ENCODE measurements around the gene SETBP1.

DNA sequence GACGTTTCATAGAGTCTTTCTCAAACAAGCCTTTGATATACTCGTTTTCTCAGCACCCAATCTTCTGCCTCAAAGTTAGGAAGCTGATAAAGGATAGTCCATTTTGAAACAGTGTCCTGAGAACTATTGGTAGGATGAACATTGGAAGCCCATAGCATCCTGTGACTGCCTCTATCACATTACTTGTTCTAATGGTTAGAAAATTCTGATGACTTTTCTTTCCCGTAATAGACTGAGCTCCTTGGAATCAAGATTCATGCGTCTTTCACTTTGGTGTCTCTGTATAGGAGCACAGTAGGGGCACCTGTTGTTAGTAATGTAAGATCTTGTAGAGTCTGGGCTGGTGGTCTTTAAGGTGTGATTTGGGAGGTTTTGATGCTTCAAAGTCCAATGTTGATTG is 87.1 kb downstream of the SETBP1 start:
- TF ChIP-seq, protein P1, sequence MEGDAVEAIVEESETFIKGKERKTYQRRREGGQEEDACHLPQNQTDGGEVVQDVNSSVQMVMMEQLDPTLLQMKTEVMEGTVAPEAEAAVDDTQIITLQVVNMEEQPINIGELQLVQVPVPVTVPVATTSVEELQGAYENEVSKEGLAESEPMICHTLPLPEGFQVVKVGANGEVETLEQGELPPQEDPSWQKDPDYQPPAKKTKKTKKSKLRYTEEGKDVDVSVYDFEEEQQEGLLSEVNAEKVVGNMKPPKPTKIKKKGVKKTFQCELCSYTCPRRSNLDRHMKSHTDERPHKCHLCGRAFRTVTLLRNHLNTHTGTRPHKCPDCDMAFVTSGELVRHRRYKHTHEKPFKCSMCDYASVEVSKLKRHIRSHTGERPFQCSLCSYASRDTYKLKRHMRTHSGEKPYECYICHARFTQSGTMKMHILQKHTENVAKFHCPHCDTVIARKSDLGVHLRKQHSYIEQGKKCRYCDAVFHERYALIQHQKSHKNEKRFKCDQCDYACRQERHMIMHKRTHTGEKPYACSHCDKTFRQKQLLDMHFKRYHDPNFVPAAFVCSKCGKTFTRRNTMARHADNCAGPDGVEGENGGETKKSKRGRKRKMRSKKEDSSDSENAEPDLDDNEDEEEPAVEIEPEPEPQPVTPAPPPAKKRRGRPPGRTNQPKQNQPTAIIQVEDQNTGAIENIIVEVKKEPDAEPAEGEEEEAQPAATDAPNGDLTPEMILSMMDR (conservative IDR thresholded peaks at IDR 0.05 in 1 of 2, IDR thresholded peaks at IDR 0.05 in 1 of 2; ENCODE audit: extremely low read depth in 1 of 2, insufficient read depth in 1 of 2, low read depth in 1 of 2, low read length in 2 of 2) = no peak
- no peak for TF ChIP-seq EZH2 (IDR thresholded peaks at IDR 0.05; ENCODE audit: borderline replicate concordance, low read length)
